Neural progenitor cell (in vitro differentiated cells): ENCODE results near the gene DGLUCY. TPM values are rescaled to one million over a fixed set of nuclear protein-coding genes. Genes with fewer than 3 reads are reported as not detected.

Experiments used
- DNase-seq: peaks from one replicate; pipeline ENCODE4 v3.0.0-alpha.2; 2016; ENCODE audit warnings: low spot score
- H2AFZ ChIP-seq: fragments of 200-600 bp; sonication (generic); replicated peaks from 2 replicates; pipeline ENCODE4 v1.6.1; 2016; ENCODE audit warnings: antibody characterized with exemption
- H3F3A ChIP-seq: fragments of 200-600 bp; sonication (generic); 2 replicates; pipeline ENCODE4 v1.6.1; 2016; ENCODE audit warnings: antibody characterized with exemption, low read depth
- H3K27ac ChIP-seq: fragments of 200-600 bp; sonication (generic); 2 replicates; pipeline ENCODE4 v1.5.1; 2016; ENCODE audit warnings: mild to moderate bottlenecking
- H3K27me3 ChIP-seq: fragments of 200-600 bp; sonication (generic); 2 replicates; pipeline ENCODE4 v1.6.1; 2016; ENCODE audit warnings: mild to moderate bottlenecking, moderate library complexity
- H3K36me3 ChIP-seq: fragments of 200-600 bp; sonication (generic); 2 replicates; pipeline ENCODE4 v1.5.1; 2016
- H3K4me1 ChIP-seq: fragments of 200-600 bp; sonication (generic); 2 replicates; pipeline ENCODE4 v1.6.1; 2016; ENCODE audit warnings: mixed run types
- H3K4me2 ChIP-seq: fragments of 200-600 bp; sonication (generic); 2 replicates; pipeline ENCODE4 v1.6.1; 2016
- H3K4me3 ChIP-seq: fragments of 200-600 bp; sonication (generic); 2 replicates; pipeline ENCODE4 v1.5.1; 2016
- H3K79me2 ChIP-seq: fragments of 200-600 bp; sonication (generic); 2 replicates; pipeline ENCODE4 v1.6.1; 2016; ENCODE audit warnings: low read depth
- H3K9ac ChIP-seq: fragments of 200-600 bp; sonication (generic); 2 replicates; pipeline ENCODE4 v1.6.1; 2016
- H3K9me3 ChIP-seq: fragments of 200-600 bp; sonication (generic); 2 replicates; pipeline ENCODE4 v1.5.1; 2016; ENCODE audit warnings: low read depth
- H4K20me1 ChIP-seq: fragments of 200-600 bp; sonication (generic); 2 replicates; pipeline ENCODE4 v1.6.1; 2016; ENCODE audit warnings: low read depth
- H3K27ac Mint-ChIP-seq: 3 replicates; pipeline ENCODE4 v1.8.0; 2021; ENCODE audit warnings: mixed read lengths
- H3K27me3 Mint-ChIP-seq: 2 replicates; pipeline ENCODE4 v1.8.0; 2022; ENCODE audit warnings: low read depth, mild to moderate bottlenecking, inconsistent platforms, moderate library complexity, mixed read lengths; ENCODE audit not compliant: insufficient read depth
- H3K36me3 Mint-ChIP-seq: 3 replicates; pipeline ENCODE4 v1.8.0; 2021; ENCODE audit warnings: mixed read lengths
- H3K4me1 Mint-ChIP-seq: 3 replicates; pipeline ENCODE4 v1.8.0; 2021; ENCODE audit warnings: mixed read lengths
- H3K4me3 Mint-ChIP-seq: 3 replicates; pipeline ENCODE4 v1.8.0; 2021; ENCODE audit warnings: mild to moderate bottlenecking, moderate library complexity, mixed read lengths
- H3K9me3 Mint-ChIP-seq: 3 replicates; pipeline ENCODE4 v1.8.0; 2020; ENCODE audit warnings: mixed read lengths
- CTCF ChIP-seq: fragments of 200-600 bp; sonication (generic); IDR thresholded peaks from 2 replicates; pipeline ENCODE4 v1.5.1; 2017; ENCODE audit warnings: antibody characterized with exemption, mild to moderate bottlenecking
- EZH2 ChIP-seq: fragments of 200-600 bp; sonication (generic); IDR thresholded peaks from 2 replicates; pipeline ENCODE4 v1.6.1; 2017; ENCODE audit warnings: antibody characterized with exemption, mild to moderate bottlenecking, moderate library complexity
- EZH2phosphoT487 ChIP-seq: fragments of 200-600 bp; sonication (generic); IDR thresholded peaks from 2 replicates; pipeline ENCODE4 v1.6.1; 2017; ENCODE audit warnings: antibody characterized with exemption
- total RNA-seq: library from RNA; depleted of rRNA; stranded (reverse); fragments of >200 nt; gene quantifications from 2 replicates; pipeline ENCODE4 v1.2.3, GENCODE V29; 2015; ENCODE audit warnings: low replicate concordance

DGLUCY gene
- total RNA-seq, 1 donor from 2014 or later, result 17.0 TPM

- no peak for DNase-seq
- Histone ChIP-seq H2AFZ (no peak overlapping the region), H4K20me1 (no peaks in the 10 kb centered on the region), H3K79me2 (peaks cover 25% of the 10 kb centered on the region), H3K9ac (no peak overlapping the region), H3K27me3 (no peaks in the 10 kb centered on the region), H3K4me3 (no peak overlapping the region), H3K27ac (no peak overlapping the region), H3K4me2 (no peak overlapping the region), H3K36me3 (no peaks in the 10 kb centered on the region), H3K9me3 (no peaks in the 10 kb centered on the region), H3K4me1 (peaks cover 41% of the 10 kb centered on the region), H3F3A (peaks cover 33% of the 10 kb centered on the region)
- no peak for TF ChIP-seq CTCF
- no peak for TF ChIP-seq EZH2
- TF ChIP-seq EZH2phosphoT487, result no peak
- peaks cover 2% of the 10 kb centered on the region for H3K27me3 Mint-ChIP-seq
- peak overlapping the region; percentile 57 for H3K4me3 Mint-ChIP-seq
- no peaks in the 10 kb centered on the region for H3K9me3 Mint-ChIP-seq
- H3K4me1 Mint-ChIP-seq, result peaks cover 39% of the 10 kb centered on the region
- peak overlapping the region; percentile 70 for H3K27ac Mint-ChIP-seq
- no peaks in the 10 kb centered on the region for H3K36me3 Mint-ChIP-seq
Measured at GRCh38 chr14:91112194-91112593, 1.7 kb upstream of the DGLUCY start.

GRCh38 chr14:91114079-91115065 is 499 bp downstream of the DGLUCY start:
- H3K79me2 ChIP-seq, result peaks cover 32% of the 10 kb centered on the region
- H3K4me3 ChIP-seq, result peak overlapping the region; percentile 27
- no peak overlapping the region for H3K9ac ChIP-seq
- H3K27me3 ChIP-seq, result no peaks in the 10 kb centered on the region
- peak overlapping the region; percentile 69 for H3K4me2 ChIP-seq
- peaks cover 39% of the 10 kb centered on the region for H3K4me1 Mint-ChIP-seq
- peaks cover 15% of the 10 kb centered on the region for H3K36me3 Mint-ChIP-seq
- no peaks in the 10 kb centered on the region for H4K20me1 ChIP-seq
- no peaks in the 10 kb centered on the region for H3K36me3 ChIP-seq
- peak overlapping the region; percentile 80 for H2AFZ ChIP-seq
- H3K27me3 Mint-ChIP-seq, result no peaks in the 10 kb centered on the region
- H3K9me3 ChIP-seq, result no peaks in the 10 kb centered on the region
- peaks cover 5% of the 10 kb centered on the region for H3K9me3 Mint-ChIP-seq
- H3K4me1 ChIP-seq, result peaks cover 36% of the 10 kb centered on the region
- H3K4me3 Mint-ChIP-seq, result peak overlapping the region; percentile 82
- peak; percentile 95 for DNase-seq
- H3F3A ChIP-seq, result peaks cover 33% of the 10 kb centered on the region
- TF ChIP-seq CTCF, result no peak
- no peak for TF ChIP-seq EZH2phosphoT487
- TF ChIP-seq EZH2, result no peak
- H3K27ac ChIP-seq, result peak overlapping the region; percentile 95
- H3K27ac Mint-ChIP-seq, result peak overlapping the region; percentile 98

- Mint-ChIP-seq H3K27ac (no peak overlapping the region), H3K27me3 (no peaks in the 10 kb centered on the region), H3K4me3 (no peak overlapping the region), H3K9me3 (peaks cover 5% of the 10 kb centered on the region), H3K36me3 (peaks cover 21% of the 10 kb centered on the region), H3K4me1 (peaks cover 37% of the 10 kb centered on the region)
- Histone ChIP-seq H3K79me2 (peaks cover 32% of the 10 kb centered on the region), H3K27me3 (no peaks in the 10 kb centered on the region), H3F3A (peaks cover 33% of the 10 kb centered on the region), H3K9ac (no peak overlapping the region), H4K20me1 (no peaks in the 10 kb centered on the region), H2AFZ (no peak overlapping the region), H3K4me2 (no peak overlapping the region), H3K27ac (no peak overlapping the region), H3K9me3 (no peaks in the 10 kb centered on the region), H3K4me1 (peaks cover 30% of the 10 kb centered on the region), H3K4me3 (no peak overlapping the region), H3K36me3 (no peaks in the 10 kb centered on the region)
- DNase-seq, result no peak
- TF ChIP-seq EZH2, result no peak
- TF ChIP-seq EZH2phosphoT487, result no peak
- TF ChIP-seq CTCF, result no peak
Measured at GRCh38 chr14:91115986-91116770, 2.3 kb downstream of the DGLUCY start.
